Loucy (cell line): ENCODE measurements around the gene SLC22A9.

Source experiments
- H2AFZ ChIP-seq: fragments of 200-600 bp; sonication (generic); 2 replicates; pipeline ENCODE4 v1.6.0; 2016; ENCODE audit warnings: antibody characterized with exemption, mild to moderate bottlenecking, low read length, moderate library complexity
- H3F3A ChIP-seq: fragments of 200-600 bp; 2 replicates; pipeline ENCODE4 v1.6.0; 2016; ENCODE audit warnings: antibody characterized with exemption, low read depth, mild to moderate bottlenecking
- H3K27me3 ChIP-seq: fragments of 200-600 bp; sonication (generic); 2 replicates; pipeline ENCODE4 v1.6.1; 2014; ENCODE audit warnings: low read length, mild to moderate bottlenecking; ENCODE audit not compliant: insufficient read depth, poor library complexity, severe bottlenecking
- H3K36me3 ChIP-seq: fragments of 200-600 bp; sonication (generic); 2 replicates; pipeline ENCODE4 v1.6.1; 2016; ENCODE audit warnings: low read length; ENCODE audit not compliant: insufficient read depth
- H3K4me1 ChIP-seq: fragments of 200-600 bp; sonication (generic); 2 replicates; pipeline ENCODE4 v1.5.1; 2014; ENCODE audit warnings: low read length, mild to moderate bottlenecking; ENCODE audit not compliant: insufficient read depth, poor library complexity, severe bottlenecking
- H3K4me2 ChIP-seq: fragments of 200-600 bp; sonication (generic); 2 replicates; pipeline ENCODE4 v1.6.0; 2014; ENCODE audit warnings: antibody characterized with exemption, low read length, low read depth, mild to moderate bottlenecking; ENCODE audit not compliant: poor library complexity, severe bottlenecking
- H3K4me3 ChIP-seq: fragments of 200-600 bp; sonication (generic); 2 replicates; pipeline ENCODE4 v1.5.1; 2014; ENCODE audit warnings: low read length, mild to moderate bottlenecking, mixed read lengths; ENCODE audit not compliant: poor library complexity, severe bottlenecking
- H3K79me2 ChIP-seq: fragments of 200-600 bp; sonication (generic); 2 replicates; pipeline ENCODE4 v1.6.1; 2014; ENCODE audit warnings: low read length; ENCODE audit not compliant: insufficient read depth
- H3K9ac ChIP-seq: fragments of 200-600 bp; sonication (generic); 2 replicates; pipeline ENCODE4 v1.6.0; 2014; ENCODE audit warnings: mild to moderate bottlenecking, low read depth, low read length, moderate library complexity; ENCODE audit not compliant: poor library complexity, severe bottlenecking
- H3K9me2 ChIP-seq: fragments of 200-600 bp; sonication (generic); replicated peaks from 2 replicates; pipeline ENCODE4 v1.6.1; 2016; ENCODE audit warnings: low read depth, low read length, mixed read lengths
- H3K9me3 ChIP-seq: fragments of 200-600 bp; sonication (generic); 2 replicates; pipeline ENCODE4 v1.6.1; 2014; ENCODE audit warnings: mild to moderate bottlenecking, antibody characterized with exemption, low read length, low read depth; ENCODE audit not compliant: insufficient read depth
- H4K20me1 ChIP-seq: fragments of 200-600 bp; sonication (generic); 2 replicates; pipeline ENCODE4 v1.6.0; 2014; ENCODE audit warnings: antibody characterized with exemption, low read length, mild to moderate bottlenecking; ENCODE audit not compliant: insufficient read depth, poor library complexity, severe bottlenecking
- CTCF ChIP-seq: fragments of 200-600 bp; sonication (generic); conservative IDR thresholded peaks from 2 replicates; pipeline ENCODE4 v1.5.1; 2014; ENCODE audit warnings: mild to moderate bottlenecking, antibody characterized with exemption, low read length
- EZH2phosphoT487 ChIP-seq: fragments of 200-600 bp; IDR thresholded peaks from 2 replicates; pipeline ENCODE4 v1.6.1; 2018; ENCODE audit warnings: antibody characterized with exemption, mild to moderate bottlenecking, moderate library complexity, borderline replicate concordance

The SLC22A9 gene

GRCh38 chr11:63448646-63449045 is 79.1 kb downstream of the SLC22A9 start:
- Histone ChIP-seq H3K4me3 (no peak overlapping the region), H3K9me3 (no peaks in the 10 kb centered on the region), H3K4me2 (no peak overlapping the region), H3K27me3 (no peaks in the 10 kb centered on the region), H3K9ac (no peak overlapping the region), H3K79me2 (no peaks in the 10 kb centered on the region), H3F3A (no peaks in the 10 kb centered on the region), H4K20me1 (no peaks in the 10 kb centered on the region), H3K36me3 (no peaks in the 10 kb centered on the region), H3K9me2 (no peaks in the 10 kb centered on the region), H2AFZ (no peak overlapping the region), H3K4me1 (peaks cover 15% of the 10 kb centered on the region)
- TF ChIP-seq CTCF (no peak), EZH2phosphoT487 (no peak)

- no peaks in the 10 kb centered on the region for H4K20me1 ChIP-seq
- no peaks in the 10 kb centered on the region for H3K4me1 ChIP-seq
- no peak for TF ChIP-seq EZH2phosphoT487
- no peak for TF ChIP-seq CTCF
- no peaks in the 10 kb centered on the region for H3K79me2 ChIP-seq
- peaks cover 9% of the 10 kb centered on the region for H3K27me3 ChIP-seq
- H3F3A ChIP-seq: no peaks in the 10 kb centered on the region
- no peak overlapping the region for H3K4me2 ChIP-seq
- H2AFZ ChIP-seq: no peak overlapping the region
- H3K9me3 ChIP-seq: no peaks in the 10 kb centered on the region
- no peaks in the 10 kb centered on the region for H3K9me2 ChIP-seq
- H3K36me3 ChIP-seq: no peaks in the 10 kb centered on the region
- no peak overlapping the region for H3K9ac ChIP-seq
- no peak overlapping the region for H3K4me3 ChIP-seq
Observed at GRCh38 chr11:63459586-63459985, 90.0 kb downstream of the SLC22A9 start.
